Measurements from ENCODE around the gene PTAFR.

Gene PTAFR

DNA sequence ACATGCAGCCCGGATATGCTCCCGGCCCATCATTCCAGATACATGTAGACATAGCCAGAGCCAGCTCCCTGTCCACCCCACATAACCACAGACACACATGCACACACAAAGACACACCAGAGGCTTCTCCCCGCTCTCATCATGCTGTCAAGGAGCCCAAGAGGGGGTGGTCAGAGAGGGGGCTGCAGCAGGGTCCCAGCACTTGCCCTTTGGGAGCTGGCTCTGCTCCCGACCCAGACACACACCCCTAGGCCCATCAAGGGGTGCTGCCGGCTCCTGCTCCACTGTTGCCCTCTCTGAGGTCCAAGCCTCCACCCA lies 2.6 kb downstream of the PTAFR start:
- DNase-seq (ENCODE audit: low read depth), result peak; percentile 69
- H3K4me3 ChIP-seq (ENCODE audit: low read length), result no peak overlapping the region
- no peak for TF ChIP-seq CTCF (conservative IDR thresholded peaks at IDR 0.05; ENCODE audit: low read length)

GRCh38 chr1:28173151-28173979 lies 3.1 kb downstream of the PTAFR start:
- no peak for TF ChIP-seq CTCF (conservative IDR thresholded peaks at IDR 0.05; ENCODE audit: low read length)
- no peak overlapping the region for H3K4me3 ChIP-seq (ENCODE audit: low read length)
- no peak for DNase-seq (ENCODE audit: low read depth)

GRCh38 chr1:28172713-28173150 lies 3.8 kb downstream of the PTAFR start:
- no peak for TF ChIP-seq CTCF (conservative IDR thresholded peaks at IDR 0.05; ENCODE audit: low read length)
- no peak for DNase-seq (ENCODE audit: low read depth)
- H3K4me3 ChIP-seq (ENCODE audit: low read length), result no peak overlapping the region

DNA sequence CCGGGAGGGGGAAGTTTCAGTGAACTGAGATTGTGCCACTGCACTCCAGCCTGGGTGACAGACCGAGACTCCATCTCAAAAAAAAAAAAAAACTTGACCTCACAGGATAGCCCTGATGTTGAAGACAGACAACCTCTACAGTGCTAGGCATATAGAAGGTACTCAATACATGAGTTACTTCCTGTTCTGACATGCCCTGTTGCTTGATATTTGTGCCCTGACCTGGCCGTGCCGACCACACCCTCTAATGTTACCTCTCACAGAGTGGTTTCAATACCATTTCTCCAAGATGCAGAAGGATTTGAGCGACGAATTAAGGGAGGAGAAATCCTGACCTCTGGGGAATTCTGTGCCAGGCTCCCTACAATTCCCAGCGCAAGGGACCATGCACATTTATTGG lies 5.2 kb downstream of the PTAFR start:
- no peak for TF ChIP-seq CTCF (conservative IDR thresholded peaks at IDR 0.05; ENCODE audit: low read length)
- H3K4me3 ChIP-seq (ENCODE audit: low read length), result no peak overlapping the region
- DNase-seq (ENCODE audit: low read depth), result no peak

DNA sequence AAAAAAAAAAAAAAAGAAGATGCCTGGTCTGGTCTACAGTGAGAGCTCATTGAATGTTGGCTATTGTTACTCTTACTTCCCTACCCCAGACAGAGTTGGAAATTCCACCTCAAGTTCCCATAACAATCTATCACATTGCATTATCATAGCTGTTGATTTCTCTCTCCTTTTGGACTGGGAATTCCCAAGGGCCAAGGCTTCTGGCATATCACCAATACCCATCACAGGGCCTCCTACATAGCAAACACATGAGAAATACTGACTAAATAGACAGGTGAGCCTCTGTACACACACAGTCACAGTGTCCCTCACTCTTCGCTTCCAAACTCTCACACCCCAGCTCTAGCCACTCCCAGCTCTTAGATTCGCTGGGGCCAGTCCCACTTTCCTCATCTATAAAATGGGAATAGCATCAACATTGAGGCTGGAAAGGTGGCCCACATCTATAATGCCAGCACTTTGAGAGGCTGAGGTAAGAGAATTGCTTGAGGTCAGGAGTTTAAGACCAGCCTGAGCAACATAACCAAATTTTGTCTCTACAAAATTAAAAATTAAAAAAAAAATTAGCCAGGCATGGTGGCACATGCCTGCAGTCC lies 6.4 kb downstream of the PTAFR start:
- no peak overlapping the region for H3K4me3 ChIP-seq (ENCODE audit: low read length)
- no peak for TF ChIP-seq CTCF (conservative IDR thresholded peaks at IDR 0.05; ENCODE audit: low read length)
- no peak for DNase-seq (ENCODE audit: low read depth)

GRCh38 chr1:28163496-28164161 lies 12.9 kb downstream of the PTAFR start:
- peak; percentile 25 for DNase-seq (ENCODE audit: low read depth)
- H3K4me3 ChIP-seq (ENCODE audit: low read length), result no peak overlapping the region
- TF ChIP-seq CTCF (conservative IDR thresholded peaks at IDR 0.05; ENCODE audit: low read length), result no peak

All from AG10803 (cell line).